Activated CD4-positive, alpha-beta T cell treated with anti-CD3 and anti-CD28 coated beads for 48 hours (primary cell): ENCODE data around the gene PTPN14.

ENCODE experiments used
- DNase-seq: peaks from one replicate; pipeline ENCODE4 v3.0.0-alpha.2; 2020

The PTPN14 gene

DNA sequence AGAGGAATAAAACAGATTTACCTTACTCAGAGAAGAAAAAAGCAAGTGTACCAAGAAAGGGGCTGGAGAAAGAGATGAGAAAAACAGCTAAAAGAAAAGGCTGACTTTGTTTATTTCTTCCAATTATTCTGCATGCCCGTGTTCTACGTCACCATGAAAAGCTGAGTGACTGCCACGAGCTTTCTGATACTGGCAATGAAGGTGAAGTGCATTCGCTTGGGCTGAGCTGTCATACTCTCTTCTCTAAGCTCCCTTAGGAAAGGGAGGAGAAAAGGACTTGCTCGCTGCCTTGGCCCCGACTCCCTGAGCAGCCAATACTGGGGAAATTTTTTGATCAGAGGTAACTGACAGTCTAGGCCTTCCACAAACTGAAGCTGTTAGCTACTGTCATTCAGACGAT lies 165.1 kb downstream of the PTPN14 start:
- DNase-seq = no peak

DNA sequence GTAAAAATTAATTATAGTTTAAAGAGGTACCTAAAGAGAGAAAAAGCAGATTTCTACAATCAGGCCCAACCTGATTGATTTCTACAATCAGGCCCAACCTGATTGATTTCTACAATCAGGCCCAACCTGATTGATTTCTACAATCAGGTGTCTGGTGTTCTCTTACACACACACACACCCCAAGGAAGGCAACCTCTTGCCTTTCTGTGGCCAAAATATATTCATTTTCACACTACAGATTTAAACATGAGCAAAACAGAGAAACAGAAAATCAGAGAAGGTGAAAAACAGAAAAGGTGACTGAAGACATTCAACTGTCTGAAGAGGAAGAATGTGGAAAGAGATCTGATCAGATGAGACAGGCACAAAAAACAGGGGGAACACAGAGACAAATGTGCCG lies 166.0 kb downstream of the PTPN14 start:
- no peak for DNase-seq

DNA sequence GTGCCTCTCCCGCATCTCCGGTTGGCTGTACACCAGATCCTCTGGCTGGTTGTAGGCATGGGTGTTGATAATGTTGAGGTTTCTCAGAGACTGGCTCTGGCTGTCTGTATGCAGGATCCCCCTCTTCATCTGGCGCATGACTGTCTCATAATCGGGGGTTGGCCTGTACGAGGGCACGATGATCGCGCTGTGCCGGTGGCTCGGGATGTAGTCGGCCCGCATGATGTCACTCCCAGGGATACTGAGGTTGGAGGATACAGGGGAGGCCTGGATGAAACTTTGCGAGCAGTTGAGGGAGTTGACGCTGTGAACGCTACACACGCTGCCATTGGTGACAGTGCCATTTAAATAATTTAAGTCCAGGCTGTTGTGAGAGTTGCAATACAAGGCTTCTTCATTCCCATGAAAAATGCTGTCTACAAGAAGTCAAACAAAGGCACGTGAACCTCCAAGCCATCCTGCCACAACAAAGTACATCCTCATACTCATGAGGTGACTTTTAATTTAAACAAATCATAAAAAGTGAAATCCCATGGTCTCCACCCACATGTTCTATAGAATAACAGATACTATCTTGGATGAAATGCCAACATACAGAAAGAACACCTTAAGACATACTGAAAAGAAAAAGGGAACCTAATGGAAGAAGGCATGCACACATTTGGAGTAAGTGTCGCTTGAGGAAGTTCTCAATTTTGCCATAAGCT lies 166.9 kb downstream of the PTPN14 start:
- no peak for DNase-seq

DNA sequence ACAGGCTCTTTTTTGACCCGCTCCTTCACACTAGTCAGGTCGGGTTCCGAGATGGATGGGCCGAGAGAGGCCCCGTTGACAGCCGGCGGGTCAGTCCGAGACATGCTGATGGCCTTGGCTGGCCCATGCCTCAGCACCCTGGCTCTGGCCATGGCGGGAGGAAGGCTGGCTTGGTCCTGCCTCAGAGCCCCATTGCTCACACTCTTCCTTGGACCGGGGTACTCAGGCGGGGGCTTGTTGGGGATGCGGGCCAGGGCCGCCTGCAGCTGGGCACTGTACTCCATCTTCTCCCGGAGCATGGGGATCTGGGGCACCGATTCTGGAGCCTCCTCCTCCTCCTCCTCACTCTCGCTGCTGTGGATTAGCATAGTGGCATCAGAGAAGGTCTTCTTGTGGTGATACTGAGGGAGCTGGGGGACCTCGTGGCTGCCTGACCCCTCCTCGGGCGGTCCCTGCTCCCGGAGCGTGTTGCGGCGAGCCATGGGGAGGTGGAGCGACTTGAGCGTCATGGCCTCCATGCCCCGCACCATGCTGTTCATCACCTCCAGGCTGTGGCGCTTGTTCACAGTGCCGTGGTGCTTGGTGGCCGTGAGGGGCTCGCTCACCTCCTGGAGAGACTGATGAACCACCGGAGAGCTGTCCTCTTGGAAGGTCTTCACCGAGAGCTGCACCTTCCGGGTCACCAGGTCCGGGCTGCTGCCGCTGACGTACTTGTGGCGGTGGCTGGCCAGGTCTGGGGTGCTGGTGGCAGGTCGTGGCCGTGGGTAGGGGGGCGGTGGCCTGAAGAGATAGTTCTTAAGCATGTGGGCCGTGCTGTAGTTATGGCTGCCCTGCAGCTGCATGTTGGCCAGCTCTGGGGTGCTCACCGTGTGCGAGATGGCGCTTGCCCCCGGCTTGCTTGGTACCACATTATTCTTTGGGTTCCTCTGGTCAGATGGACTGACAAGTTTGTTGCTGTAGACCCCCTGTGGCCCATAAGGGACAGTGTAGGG lies 167.7 kb downstream of the PTPN14 start:
- DNase-seq = no peak

DNA sequence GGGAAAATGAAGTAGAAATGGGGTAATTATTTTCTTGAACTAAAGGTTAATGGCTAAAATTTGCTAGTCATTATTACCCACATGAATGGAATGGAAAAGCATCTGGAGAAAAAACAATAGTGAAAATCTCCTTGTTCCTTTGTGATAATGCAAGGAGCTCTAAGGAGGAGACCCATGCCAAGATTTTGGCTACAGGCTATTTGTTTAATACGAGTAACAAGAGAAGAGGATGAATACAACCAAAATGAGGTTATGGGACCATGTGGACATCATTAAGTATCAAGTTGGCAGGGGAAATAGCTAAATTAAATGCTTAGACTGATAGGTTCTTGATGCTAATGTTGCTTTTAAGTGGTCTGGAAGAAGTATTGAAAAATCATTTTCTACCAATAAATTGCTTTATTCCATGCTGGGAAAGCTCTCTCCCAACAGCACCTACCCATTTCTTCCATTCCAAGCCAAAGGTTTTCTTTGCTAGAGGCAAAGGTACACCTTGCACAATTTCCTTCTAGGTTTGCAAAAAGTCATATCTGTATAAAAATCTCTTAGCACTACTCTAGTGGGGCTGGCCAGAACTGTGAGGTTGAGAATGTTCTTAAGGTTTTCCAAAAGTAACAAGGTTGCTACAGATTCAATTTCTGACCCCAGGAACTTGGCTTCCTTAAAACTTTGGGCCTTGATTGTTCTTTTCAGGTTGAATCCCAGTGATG lies 170.3 kb downstream of the PTPN14 start:
- DNase-seq = no peak

DNA sequence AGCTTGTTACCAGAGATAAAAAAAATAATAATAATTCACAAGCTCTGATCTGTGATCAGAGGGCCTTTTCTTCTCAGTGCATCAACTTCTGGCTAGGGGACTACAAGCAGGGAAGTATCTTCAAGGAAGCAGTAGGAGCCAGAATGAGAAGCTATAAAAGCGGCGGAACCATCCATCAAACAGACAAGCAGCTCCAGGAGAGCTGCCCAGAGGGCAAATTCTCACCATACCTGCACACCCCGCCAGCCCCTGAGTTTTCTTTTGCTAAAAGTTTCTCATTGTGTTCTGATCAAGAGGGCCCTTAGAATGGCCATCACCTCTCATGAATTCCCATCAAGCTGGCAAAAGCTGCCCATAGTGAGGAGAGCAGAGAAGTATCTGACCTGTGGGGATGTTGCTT lies 171.0 kb downstream of the PTPN14 start:
- no peak for DNase-seq

DNA sequence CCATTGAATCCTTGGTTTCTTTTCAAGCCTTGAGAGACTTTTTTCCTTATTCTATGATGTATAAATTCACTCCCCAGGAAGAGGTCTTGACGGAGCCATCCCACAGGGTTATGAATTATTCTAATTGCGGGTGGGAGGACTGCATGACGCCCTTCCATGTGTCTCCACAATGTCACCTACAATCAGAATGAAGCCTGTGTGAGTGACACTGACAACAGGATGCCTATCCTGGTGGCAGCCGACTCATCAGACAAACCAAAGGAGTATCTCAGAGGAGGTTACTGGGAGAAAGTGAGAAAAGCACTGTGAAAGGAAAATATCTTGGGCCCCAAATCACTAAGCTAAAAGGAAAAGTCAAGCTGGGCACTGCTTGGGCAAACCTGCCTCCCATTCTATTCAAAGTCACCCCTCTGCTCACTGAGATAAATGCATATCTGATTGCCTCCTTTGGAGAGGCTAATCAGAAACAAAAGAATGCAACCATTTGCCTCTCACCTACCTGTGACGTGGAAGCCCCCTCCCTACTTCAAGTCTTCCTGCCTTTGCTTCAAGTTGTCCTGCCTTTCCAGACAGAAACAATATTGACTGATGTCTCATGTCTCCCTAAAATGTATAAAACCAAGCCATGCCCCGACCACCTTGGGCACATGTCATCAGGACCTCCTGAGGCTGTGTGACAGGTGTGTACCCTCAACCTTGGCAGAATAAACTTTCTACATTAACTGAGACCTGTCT lies 172.0 kb downstream of the PTPN14 start:
- DNase-seq = no peak

DNA sequence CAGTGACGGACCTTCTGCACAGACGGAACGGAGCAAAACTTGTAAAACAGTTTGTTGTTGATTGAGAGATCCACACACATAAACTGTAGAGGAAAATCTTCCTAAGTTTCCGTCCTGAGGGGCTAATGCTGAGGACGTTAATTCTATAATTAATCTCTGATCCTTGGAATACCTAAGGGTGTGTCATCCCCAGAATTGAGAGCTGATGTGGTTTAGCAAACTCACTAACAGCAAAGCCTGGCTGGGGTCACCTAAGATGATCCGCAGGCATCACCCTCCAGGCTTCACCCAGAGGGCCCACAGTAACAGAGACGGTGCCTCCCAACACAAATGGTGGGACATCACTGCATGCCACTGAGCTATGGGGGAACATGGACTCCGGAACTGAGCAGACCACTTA lies 172.9 kb downstream of the PTPN14 start:
- DNase-seq = no peak

DNA sequence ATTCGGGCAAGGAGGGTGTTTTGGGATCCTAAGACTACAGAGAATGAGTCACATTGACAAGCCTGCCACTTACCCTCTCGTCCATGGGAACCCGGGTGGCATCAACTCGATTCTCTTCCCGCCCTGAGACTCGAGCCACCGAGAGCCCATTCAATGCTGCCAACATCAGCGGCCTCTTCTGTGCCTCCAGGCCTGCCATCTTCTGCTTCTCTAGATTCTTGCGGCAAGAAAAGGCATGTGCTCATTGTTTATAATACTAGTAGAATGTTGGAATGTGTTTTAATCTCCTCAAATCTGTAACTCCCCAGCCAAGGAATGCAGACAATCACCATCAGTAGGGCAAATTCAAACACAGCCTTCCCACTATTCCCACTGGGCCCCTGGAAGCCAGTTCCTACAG lies 173.5 kb downstream of the PTPN14 start:
- DNase-seq = no peak

DNA sequence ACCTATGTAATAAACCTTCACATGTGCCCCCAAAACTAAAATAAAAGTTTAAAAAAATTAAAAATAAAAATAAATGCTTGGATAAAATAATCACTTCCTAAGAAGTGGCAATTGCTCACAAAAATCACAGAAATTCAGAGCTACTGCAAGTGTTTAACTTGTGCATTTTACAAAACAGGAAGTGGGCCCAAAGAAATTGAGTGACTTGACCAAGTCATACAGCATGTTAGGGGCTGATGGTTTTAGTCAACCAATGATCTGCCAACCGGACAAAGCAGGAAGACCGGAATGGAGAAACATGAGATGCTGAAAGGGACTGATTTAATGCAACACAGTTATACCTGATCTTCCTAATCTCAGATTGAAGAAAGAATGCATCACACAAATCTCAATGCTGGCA lies 173.9 kb downstream of the PTPN14 start:
- no peak for DNase-seq

DNA sequence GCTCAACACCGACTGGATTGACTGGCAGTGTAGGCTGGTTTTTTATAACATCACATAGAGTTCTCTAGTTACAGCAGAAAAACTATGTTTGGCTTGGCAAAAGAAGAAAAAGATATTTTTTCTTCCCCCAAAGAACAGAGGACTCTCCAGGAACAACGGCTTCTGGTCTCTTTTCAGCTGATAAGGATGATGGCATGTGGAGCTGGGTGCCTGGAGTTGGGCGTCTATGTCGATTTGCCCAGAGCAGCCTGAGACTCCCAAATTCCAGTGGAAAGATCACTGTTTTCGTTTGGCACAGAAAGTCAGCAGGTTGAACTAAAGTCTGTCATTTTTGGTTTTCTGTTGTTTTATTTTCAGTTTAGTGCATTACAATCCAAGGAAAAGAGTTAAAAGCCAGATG lies 179.3 kb downstream of the PTPN14 start:
- DNase-seq = no peak

DNA sequence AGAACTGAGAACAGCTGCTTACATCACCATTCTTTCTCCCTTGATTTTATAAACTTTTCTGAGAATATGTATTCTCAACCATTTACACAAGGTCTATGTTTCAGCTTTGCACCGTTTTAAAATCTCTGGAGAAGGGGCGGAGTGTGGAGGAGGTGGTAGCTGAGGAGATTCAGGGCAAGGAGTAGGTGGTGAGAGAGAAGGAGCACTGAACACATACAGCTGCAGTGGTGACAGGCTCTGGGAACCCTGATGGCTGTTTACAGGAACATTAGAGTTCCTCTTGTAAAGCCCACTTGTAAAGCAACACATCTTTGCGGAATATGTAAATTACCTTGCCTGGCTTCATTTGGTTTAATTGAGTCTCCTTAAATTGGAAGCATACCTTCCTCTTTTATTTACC lies 180.8 kb downstream of the PTPN14 start:
- no peak for DNase-seq

DNA sequence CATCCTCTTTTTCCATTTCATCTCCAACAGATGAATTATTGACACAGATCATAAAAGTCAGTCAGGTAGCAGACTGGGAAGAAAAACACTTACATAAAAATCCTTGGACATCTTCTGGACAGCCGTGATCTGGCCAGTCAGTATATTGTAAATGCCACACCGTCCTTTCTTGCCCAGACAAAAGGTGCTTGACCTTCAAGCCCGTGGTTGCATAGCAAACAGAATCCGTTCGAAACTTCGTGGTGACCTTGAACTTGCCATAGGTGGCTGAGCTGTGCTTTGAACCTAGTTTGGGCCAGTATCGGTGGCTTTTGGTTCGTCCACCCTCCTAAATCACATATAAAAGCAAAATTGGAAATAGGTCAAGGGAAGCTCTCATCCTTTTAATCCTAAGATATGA lies 182.0 kb downstream of the PTPN14 start:
- no peak for DNase-seq

DNA sequence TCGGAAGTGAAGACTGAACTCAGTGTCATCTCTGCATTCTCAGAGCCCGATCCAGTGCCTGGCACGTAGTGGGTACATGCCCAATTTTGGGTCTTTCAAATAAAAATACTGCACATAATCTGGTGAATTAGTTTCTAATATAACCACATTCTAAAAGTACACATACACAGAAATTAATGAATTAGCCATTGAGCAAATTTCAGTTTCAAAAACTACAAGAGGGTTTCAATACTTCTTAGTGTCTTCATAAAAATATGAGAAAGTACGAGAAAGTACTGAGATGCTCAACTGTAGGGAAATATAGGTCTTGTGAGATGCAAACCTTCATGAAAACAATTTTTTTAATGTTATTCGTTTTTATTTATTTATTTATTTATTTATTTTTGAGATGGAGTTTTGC lies 183.6 kb downstream of the PTPN14 start:
- DNase-seq = no peak

DNA sequence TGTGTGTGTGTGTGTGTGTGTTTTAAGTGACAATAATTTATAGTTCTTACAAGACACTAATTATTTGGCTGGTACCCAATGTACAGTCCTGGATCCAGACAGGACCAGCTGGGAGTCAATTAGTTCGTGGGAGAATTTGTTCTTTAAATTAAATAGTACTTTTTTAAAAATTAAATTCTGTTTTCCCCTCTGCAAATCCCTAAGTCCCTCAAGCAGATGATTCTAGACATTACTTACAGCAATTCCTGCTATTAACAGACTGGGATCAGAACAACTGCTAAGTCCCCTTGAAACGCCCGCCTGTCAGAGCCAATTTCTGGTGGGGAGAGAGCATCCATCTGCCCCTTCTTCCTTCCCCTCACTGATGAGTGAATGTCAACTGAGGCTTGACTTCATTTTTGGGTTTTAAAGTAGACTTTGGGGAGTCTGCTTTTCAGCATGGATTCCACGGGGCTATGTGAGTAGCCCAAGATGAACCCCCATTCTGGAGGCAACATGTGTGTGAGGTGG lies 186.6 kb downstream of the PTPN14 start:
- DNase-seq = no peak

DNA sequence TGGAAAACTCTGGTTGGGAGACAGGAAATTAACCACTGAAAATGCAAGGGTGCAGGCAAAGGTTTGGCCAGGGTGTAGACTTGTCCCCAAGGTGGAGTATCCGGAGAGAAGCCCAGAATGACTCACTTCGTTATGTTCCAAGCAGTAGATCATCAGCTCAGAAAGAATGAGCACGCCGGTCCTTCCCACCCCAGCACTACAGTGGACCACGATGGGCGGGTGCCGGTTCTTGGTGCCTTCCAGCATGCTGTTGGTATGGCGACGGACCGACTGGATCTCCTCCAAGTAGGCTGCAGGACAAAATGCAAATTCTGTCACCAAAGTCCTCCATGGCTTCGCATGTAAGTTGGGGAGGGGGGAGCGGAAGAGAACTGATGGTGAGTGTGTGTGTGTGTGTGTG lies 187.0 kb downstream of the PTPN14 start:
- no peak for DNase-seq

DNA sequence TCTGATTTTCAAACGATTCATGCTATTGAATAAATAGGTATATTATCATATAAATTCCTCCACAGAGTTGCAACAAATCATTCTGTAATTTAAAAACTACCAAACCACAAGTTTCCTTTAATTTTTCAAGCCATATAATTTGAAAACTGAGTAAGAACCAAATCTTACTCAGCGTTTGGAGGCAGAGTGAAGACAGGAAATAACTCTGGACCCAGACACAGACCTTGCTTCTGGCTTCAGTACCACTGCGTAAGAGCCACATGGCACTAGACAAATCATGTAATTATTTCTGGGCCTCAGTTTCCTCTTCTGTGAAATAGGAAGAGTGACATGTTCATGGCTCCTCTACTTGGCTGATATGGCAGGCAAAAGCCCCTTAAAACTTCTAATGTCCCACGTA lies 188.0 kb downstream of the PTPN14 start:
- no peak for DNase-seq

DNA sequence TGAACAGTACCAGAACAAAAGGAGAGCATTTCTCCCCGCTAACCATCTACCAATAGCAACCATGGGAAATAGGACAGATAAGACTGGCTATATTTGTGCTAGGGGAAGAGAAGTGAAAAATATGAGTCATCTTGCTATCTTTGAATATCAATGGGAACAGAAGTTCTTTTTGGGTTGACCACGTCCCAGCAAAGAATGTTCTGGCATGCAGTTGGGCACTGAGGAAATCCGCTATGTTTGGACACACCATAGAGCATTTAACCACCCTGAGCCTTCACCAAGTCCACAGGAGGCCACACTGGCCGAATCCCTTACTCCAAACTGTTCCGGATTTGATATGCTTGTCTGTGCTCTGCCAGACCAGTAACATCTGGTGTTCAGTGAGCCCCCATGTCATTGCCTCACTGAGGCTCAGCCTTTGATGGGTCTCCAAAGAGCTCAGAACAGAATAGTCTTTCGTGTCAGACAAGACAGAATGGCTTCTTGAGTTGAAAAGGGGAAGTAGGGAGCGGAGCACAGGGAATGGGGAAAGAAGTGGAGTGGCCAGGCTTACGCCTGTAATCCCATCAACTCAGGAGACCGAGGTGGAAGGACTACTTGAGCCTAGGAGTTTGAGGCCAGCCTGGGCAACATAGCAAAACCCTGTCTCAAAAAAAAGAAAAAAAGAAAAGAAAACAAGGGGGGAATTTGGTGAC lies 189.1 kb downstream of the PTPN14 start:
- DNase-seq = no peak

DNA sequence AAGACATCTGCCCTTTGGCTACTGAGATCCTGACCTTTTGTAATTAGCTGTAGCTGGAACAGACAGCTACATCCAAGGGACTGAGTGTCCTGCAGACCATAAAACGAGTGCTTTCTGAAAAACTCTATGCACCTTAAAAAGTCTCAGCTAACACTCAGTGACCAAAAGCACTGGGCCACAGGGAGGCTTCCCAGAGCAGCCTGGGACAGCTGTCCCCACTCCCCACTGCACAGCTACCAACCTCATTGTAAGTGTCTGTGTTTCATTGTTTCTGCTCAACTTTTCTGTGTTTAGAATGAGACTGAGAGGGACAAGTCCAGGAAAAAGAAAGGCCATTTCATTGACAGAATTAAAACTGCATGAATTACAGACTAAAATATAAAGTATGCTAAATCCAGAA lies 189.8 kb downstream of the PTPN14 start:
- DNase-seq = no peak

DNA sequence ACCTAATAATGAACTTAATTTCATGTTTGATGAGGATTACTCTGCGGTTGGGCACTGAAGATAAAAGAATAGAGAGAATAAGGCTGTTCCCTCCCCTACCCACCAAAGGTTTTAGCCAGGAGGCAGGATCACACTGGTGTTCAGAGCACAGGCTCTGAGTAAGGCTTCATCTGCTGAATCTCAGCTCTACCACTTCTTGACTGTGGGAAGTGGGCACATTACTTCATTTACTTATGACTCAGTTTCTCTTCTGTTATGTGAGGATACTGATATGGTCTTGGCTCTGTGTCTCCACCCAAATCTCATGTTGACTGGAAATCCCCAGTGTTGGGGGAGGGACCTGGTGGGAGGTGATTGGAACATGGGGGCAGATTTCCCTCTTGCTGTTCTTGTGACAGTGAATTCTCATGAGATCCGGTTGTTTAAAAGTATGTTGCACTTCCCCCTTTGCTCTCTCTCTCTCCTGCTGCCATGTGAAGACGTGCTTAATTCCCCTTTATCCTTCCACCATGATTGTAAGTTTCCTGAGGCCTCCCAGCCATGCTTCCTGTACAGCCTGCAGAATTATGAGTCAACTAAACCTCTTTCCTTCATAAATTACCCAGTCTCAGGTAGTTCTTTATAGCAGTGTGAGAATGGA lies 190.8 kb downstream of the PTPN14 start:
- DNase-seq = no peak

DNA sequence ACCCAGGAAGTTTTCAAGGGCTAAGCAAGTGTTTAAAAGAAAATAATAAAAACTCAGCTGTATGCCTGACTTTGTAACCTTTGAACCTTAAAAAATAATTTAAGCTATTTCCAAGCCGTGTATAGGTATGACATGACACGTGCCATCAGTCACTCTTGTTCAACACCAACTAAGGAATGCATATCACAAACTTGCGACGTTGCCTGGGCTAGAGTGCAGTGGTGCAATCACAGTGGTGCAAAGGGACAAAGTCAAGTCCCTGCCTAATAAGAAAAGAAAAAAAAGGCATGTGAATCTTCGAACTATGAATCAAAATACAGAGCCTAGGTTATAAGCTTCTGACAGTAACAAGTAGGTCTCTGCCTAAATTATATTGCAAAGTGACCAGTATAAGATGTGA lies 191.3 kb downstream of the PTPN14 start:
- no peak for DNase-seq
